GM12891 (cell line): ENCODE results near the gene LHFPL4.

Experiments used
- DNase-seq: peaks from one replicate; pipeline ENCODE4 v3.0.0; 2011; ENCODE audit warnings: low spot score; ENCODE audit not compliant: insufficient read length
- FAIRE-seq: peaks from 2 replicates; lab custom pipeline; 2011; peaks lifted over from hg19 to GRCh38; lab: Jason Lieb, UNC
- PAX5 ChIP-seq: IDR thresholded peaks from 2 replicates; pipeline ENCODE4 v1.6.1; 2011; ENCODE audit warnings: low read length, moderate library complexity, mild to moderate bottlenecking; ENCODE audit not compliant: insufficient read depth, severe bottlenecking
- POLR2A ChIP-seq: IDR thresholded peaks from 2 replicates; pipeline ENCODE4 v1.6.1; 2011; ENCODE audit warnings: low read depth, low read length, control low read depth
- POLR2AphosphoS5 ChIP-seq: IDR thresholded peaks from 2 replicates; pipeline ENCODE4 v1.6.1; 2011; ENCODE audit warnings: low read depth, low read length, control low read depth
- POU2F2 ChIP-seq: IDR thresholded peaks from 2 replicates; pipeline ENCODE4 v1.6.1; 2011; ENCODE audit warnings: low read depth, mild to moderate bottlenecking, control low read depth, low read length, moderate library complexity
- SPI1 ChIP-seq: IDR thresholded peaks from 2 replicates; pipeline ENCODE4 v1.6.1; 2011; ENCODE audit warnings: low read depth, low read length, control low read depth
- TAF1 ChIP-seq: IDR thresholded peaks from 2 replicates; pipeline ENCODE4 v1.6.1; 2011; ENCODE audit warnings: low read depth, low read length, control low read depth

The LHFPL4 gene

DNA sequence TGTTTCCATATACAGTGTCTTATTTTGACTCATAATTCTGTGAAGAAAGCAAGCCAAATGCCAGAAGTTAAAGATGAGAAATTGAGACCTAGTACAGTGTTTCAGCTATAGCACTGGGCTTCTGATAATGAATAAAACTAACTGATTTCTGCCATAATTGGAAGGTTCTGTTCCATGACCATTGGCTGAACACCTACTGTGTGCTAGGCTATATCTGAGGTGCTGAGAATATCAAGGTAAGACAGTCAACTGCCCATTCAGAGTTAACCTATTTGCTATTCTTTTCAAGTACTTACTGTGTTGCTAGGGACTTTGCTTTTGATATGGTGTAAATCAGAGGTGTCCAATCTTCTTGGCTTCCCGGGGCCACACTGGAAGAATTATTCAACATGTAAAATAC is 73.4 kb downstream of the LHFPL4 start:
- no peak for TF ChIP-seq TAF1
- no peak for TF ChIP-seq POLR2A
- TF ChIP-seq SPI1, result no peak
- no peak for TF ChIP-seq POU2F2
- no peak for TF ChIP-seq POLR2AphosphoS5
- no peak for TF ChIP-seq PAX5
- no peak for FAIRE-seq

DNA sequence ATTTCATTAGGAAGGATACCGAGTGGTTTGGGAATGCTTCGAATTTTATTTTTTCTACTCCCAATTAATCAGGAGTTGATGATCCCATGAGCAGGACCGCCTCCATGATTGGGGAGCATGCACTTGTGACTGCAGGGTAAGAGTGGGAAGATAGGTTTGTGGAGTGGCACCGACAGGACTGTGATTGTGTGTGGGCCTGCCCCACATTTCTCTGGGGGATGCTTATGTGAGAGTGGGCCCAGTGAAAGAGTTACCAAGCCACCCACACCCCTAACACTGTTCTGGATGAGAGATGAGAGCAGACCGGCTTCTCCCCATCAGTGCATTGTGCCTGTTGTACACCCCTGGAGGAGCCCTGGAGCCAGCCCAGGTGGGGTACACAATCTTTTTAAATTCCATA is 76.7 kb downstream of the LHFPL4 start:
- DNase-seq, result no peak
- no peak for TF ChIP-seq PAX5
- TF ChIP-seq TAF1, result no peak
- TF ChIP-seq POLR2A, result no peak
- no peak for TF ChIP-seq POU2F2
- no peak for TF ChIP-seq POLR2AphosphoS5
- TF ChIP-seq SPI1, result no peak
- no peak for FAIRE-seq

More for the DNA sequence above, 73.4 kb downstream of the LHFPL4 start:
- no peak for DNase-seq

DNA sequence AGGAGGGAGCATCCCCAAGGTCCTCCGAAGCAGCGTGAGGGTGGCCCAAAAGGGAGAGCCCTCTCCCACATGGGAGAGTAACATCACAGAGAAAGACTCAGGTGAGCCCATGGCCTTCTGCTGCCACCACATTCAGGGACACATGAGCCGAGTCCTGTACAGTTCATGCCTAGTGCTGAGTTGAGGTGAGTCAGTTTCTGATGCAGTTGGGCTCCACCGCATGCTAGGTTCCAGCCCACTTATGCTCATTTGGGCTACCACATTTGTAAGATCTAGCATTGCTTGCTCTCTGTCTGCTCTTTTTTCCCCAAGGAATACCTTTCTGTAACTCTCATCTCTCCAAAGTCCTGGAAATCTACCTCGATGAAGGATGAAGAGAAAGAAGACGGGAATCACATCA is 79.1 kb downstream of the LHFPL4 start:
- DNase-seq, result no peak
- TF ChIP-seq TAF1 (no peak), PAX5 (no peak), POLR2AphosphoS5 (no peak), SPI1 (no peak), POU2F2 (no peak), POLR2A (no peak)
- no peak for FAIRE-seq

DNA sequence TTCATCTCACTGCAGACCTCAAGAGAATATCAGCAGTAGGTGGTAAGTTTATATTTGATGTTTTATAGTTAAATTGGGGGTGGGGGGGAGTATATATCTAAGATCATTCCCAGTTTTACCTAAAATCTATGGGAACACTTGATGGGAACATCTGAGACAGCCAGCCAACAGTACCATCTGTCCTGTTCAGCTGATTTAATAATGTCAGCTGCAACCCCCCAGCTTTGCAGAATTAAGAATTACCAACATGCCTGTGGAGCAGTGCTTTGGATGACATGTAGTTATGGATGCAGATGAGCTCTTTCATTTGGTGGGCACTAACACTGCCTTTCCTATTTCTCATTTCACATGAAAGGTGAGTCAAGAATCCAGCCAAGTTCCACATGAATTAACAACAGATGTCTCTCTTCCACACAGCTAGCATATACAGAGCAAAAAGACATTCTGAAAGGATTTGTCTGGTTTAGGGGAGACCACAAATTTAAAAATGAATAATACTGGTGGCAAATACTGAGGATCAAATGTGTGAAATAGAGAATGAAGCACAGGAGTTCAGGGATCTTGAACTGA is 80.0 kb downstream of the LHFPL4 start:
- TF ChIP-seq POU2F2, result no peak
- TF ChIP-seq POLR2A, result no peak
- TF ChIP-seq TAF1, result no peak
- TF ChIP-seq SPI1, result no peak
- no peak for TF ChIP-seq POLR2AphosphoS5
- no peak for FAIRE-seq
- no peak for DNase-seq

DNA sequence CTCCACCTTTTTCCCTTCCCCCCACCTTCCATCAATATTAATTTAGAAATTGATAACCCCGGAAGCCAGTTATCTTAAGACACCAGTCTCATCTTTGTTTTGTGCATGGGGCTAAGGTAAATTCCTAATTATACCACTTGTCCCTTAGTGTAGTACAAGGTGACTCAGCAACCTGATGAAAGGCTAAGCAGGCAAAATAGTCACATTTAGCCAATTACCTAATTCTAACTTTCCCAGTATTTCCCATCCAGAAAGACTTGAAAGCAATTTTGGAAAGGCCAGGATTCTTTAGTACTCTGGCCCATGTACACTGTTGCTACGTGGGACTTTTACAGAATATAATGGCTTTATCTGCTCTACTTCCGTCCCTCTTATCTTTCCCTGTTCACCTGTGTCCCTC is 83.6 kb downstream of the LHFPL4 start:
- DNase-seq (no peak), FAIRE-seq (no peak)
- TF ChIP-seq PAX5, result no peak
- TF ChIP-seq POU2F2, result no peak
- TF ChIP-seq POLR2AphosphoS5, result no peak
- no peak for TF ChIP-seq POLR2A
- TF ChIP-seq SPI1, result no peak
- no peak for TF ChIP-seq TAF1

DNA sequence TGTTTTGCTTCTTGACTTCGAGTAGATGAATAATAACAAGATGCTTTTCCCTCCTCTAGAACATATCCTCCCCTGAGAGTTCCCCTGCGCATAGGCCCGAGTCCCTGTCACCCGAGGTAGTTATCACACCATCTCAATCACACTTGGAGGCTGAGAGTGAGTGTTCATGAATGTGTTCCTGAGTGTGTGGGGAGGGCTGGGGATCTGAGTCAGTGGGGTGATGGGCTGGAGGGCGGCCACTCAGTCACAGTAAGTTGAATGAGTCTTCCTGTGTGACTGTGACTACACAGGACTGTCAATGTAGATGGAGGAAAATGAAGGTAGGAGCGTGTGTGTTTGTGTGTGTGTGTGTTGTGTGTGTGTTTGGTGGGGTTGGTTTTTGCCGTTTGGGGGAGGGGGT is 85.2 kb downstream of the LHFPL4 start:
- FAIRE-seq (no peak), DNase-seq (no peak)
- TF ChIP-seq SPI1 (no peak), POLR2AphosphoS5 (no peak), TAF1 (no peak), POLR2A (no peak), PAX5 (no peak), POU2F2 (no peak)

DNA sequence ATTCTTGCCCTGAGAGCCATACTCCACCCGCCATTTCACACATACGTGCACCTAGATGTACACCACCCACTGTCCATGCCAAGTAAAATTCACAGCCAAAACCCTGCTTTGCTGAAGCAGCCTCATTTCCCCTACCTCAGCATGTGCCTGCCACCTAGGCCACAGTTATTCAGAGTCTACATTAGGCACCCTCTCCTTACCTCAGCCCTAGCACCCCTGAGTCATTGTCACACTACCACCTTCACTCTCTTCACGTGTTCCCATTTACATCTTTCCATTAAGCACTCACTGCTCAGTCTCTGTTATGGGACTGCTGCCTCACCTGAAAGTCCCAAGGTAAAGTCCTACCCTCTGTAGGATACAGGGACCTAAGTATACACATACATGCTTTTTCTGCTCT is 86.2 kb downstream of the LHFPL4 start:
- FAIRE-seq (peak; percentile 35), DNase-seq (no peak)
- TF ChIP-seq TAF1, result no peak
- no peak for TF ChIP-seq PAX5
- TF ChIP-seq POU2F2, result no peak
- peak; percentile 35; the same call in 1 of the 2 replicates for TF ChIP-seq POLR2AphosphoS5
- TF ChIP-seq POLR2A, result no peak; the same call in 1 of the 2 replicates

DNA sequence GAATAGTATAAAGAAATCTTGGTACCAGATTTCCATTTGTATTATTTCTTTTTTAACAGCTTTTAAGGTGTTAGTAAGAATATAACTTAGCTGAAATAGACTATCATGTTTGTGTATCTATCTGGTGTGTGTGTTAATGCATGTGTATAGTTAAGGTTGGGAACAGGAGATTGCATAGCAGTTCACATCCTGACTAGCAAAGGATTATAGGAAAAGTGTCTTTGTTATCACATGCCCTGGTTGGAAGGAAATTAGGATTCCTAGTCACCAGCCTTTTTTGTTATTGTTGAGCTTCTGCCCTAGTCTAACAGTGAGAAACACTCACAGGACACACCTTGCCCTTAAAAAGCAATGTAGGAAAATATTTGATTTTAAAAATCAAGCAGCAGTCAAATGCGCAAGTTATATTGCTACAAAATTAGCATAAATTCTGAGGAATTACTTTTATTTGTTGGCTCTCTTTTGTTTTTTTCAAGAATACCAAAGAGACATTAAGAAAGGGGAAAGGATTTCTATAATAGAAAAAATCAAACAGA is 98.0 kb downstream of the LHFPL4 start:
- DNase-seq (no peak), FAIRE-seq (no peak)
- TF ChIP-seq POLR2A (no peak), POLR2AphosphoS5 (no peak), TAF1 (no peak), POU2F2 (no peak), PAX5 (no peak), SPI1 (no peak)

DNA sequence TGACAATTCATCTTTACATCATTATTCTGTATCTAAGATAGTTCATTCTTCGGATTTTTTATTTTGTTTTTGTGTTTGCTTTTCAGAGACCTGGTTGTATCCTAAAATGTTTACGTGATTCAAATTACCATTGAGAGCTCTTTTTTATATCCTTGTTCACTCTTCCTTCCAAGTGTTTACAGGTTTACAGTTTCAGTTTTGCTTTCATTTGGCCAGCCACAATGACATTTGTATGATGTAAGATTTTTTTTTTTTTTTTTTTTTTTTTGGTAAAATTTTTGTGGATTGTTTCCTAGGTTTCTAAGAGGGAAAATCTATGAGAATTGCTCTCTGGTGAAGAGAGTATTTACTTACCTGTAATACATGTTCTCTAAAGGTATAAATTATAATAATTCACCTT is 101.2 kb downstream of the LHFPL4 start:
- no peak for TF ChIP-seq POU2F2
- no peak for TF ChIP-seq PAX5
- TF ChIP-seq TAF1, result no peak
- no peak for TF ChIP-seq POLR2A
- no peak for TF ChIP-seq POLR2AphosphoS5
- no peak for TF ChIP-seq SPI1
- FAIRE-seq (no peak), DNase-seq (no peak)

DNA sequence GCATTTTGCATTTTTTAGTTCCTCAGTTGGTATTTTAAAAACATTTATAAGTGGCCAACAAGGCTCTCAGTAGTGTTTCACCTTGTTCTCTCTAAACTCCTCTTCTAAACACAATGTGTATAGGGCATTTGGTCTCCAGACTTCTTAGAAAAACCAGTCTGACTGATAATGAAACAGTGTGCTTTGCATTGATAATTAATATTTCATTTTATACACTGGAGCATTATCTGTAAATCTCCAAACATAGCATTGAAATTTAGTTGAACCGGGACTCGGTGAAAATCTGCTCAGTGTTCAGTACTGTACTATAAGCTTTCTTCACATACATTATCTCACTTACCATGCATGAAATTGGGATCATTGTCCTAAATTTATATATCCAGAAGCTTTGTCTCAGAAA is 102.6 kb downstream of the LHFPL4 start:
- FAIRE-seq, result no peak
- TF ChIP-seq POU2F2 (no peak), PAX5 (no peak), SPI1 (no peak), TAF1 (no peak), POLR2AphosphoS5 (no peak), POLR2A (no peak)
- DNase-seq, result no peak
